ENCODE data around the gene SLC1A5.
A peak's percentile ranks its signal among the peaks of the same experiment; 100 is the strongest.

SLC1A5 gene

GRCh38 chr19:46745521-46746280 is 42.7 kb downstream of the SLC1A5 start, which contains the start of gene FKRP:
FKRP (plus strand) TSS chr19:46746057; CDS start chr19:46755451, 9,394 bp downstream.
- Histone ChIP-seq H3K9me3 (replicated peaks in 1 of 11) (no peaks in the 10 kb centered on the region), H4K20me1 (peaks cover 47 to 79% (median 50%) of the 10 kb centered on the region in 11 experiments), H3K9ac (peak within 1 kb of the TSS; percentile 97 to 100 (median 100)), H3K4me3 (peak within 1 kb of the TSS; percentile 88 to 100 (median 98)), H3K4me2 (peak within 1 kb of the TSS; percentile 92 to 99 (median 95)), H3K27ac (peak within 1 kb of the TSS; percentile 97 to 99 (median 99)), H3K36me3 (peaks cover 7 to 27% (median 16%) of the 10 kb centered on the region in 11 experiments; a peak in 19 of 22 replicates), H3K27me3 (no peaks in the 10 kb centered on the region), H3K4me1 (peaks cover 54 to 75% (median 70%) of the 10 kb centered on the region in 10 experiments)
- TF ChIP-seq Cebpa-rat (IDR thresholded peaks at IDR 0.05), result no peak

GRCh38 chr19:46745030-46745429 is 43.4 kb downstream of the SLC1A5 start:
- H3K4me1 ChIP-seq, result peaks cover 57 to 75% (median 67%) of the 10 kb centered on the region in 10 experiments
- no peaks in the 10 kb centered on the region for H3K9me3 ChIP-seq (replicated peaks in 1 of 11)
- TF ChIP-seq Cebpa-rat (IDR thresholded peaks at IDR 0.05), result no peak
- H3K4me2 ChIP-seq, result peak overlapping the region; percentile 91 to 99 (median 95)
- no peaks in the 10 kb centered on the region for H3K27me3 ChIP-seq
- peak overlapping the region; percentile 97 to 100 (median 100) for H3K9ac ChIP-seq
- peak overlapping the region; percentile 97 to 99 (median 99) for H3K27ac ChIP-seq
- H3K4me3 ChIP-seq, result peak overlapping the region; percentile 88 to 100 (median 98)
- H4K20me1 ChIP-seq, result peaks cover 53 to 79% (median 56%) of the 10 kb centered on the region in 11 experiments
- peaks cover 7 to 32% (median 23%) of the 10 kb centered on the region in 11 experiments; a peak in 21 of 22 replicates for H3K36me3 ChIP-seq

GRCh38 chr19:46744005-46744691 is 44.2 kb downstream of the SLC1A5 start:
- peak overlapping the region; percentile 88 to 100 (median 98); a peak in 17 of 20 replicates for H3K4me3 ChIP-seq
- H3K9ac ChIP-seq, result peak overlapping the region; percentile 97 to 100 (median 100); a peak in 18 of 22 replicates
- H4K20me1 ChIP-seq, result peaks cover 62 to 84% (median 65%) of the 10 kb centered on the region in 11 experiments
- peaks cover 57 to 81% (median 68%) of the 10 kb centered on the region in 10 experiments for H3K4me1 ChIP-seq
- no peaks in the 10 kb centered on the region for H3K27me3 ChIP-seq
- H3K9me3 ChIP-seq (replicated peaks in 1 of 11), result no peaks in the 10 kb centered on the region
- peak overlapping the region; percentile 91 to 99 (median 95) for H3K4me2 ChIP-seq
- peak overlapping the region in 3 of 11 experiments; percentile 11 to 99 (median 18); a peak in 2 of 22 replicates for H3K27ac ChIP-seq
- H3K36me3 ChIP-seq, result peaks cover 10 to 37% (median 31%) of the 10 kb centered on the region in 11 experiments
- TF ChIP-seq Cebpa-rat (IDR thresholded peaks at IDR 0.05), result no peak

GRCh38 chr19:46742926-46743480 is 45.4 kb downstream of the SLC1A5 start:
- peak overlapping the region in 8 of 11 experiments; percentile 1 to 100 (median 72); a peak in 9 of 22 replicates for H3K9ac ChIP-seq
- H3K4me1 ChIP-seq, result peaks cover 60 to 81% (median 68%) of the 10 kb centered on the region in 10 experiments
- no peak for TF ChIP-seq Cebpa-rat (IDR thresholded peaks at IDR 0.05)
- H3K27me3 ChIP-seq, result no peaks in the 10 kb centered on the region
- no peaks in the 10 kb centered on the region for H3K9me3 ChIP-seq (replicated peaks in 1 of 11)
- H3K27ac ChIP-seq, result peak overlapping the region in 5 of 11 experiments; percentile 8 to 64 (median 56); a peak in 3 of 22 replicates
- peak overlapping the region; percentile 91 to 99 (median 95) for H3K4me2 ChIP-seq
- peaks cover 74 to 92% (median 77%) of the 10 kb centered on the region in 11 experiments for H4K20me1 ChIP-seq
- peak overlapping the region in 1 of 10 experiments; percentile 7; a peak in 3 of 20 replicates for H3K4me3 ChIP-seq
- peaks cover 17 to 44% (median 36%) of the 10 kb centered on the region in 11 experiments for H3K36me3 ChIP-seq

- TF ChIP-seq Cebpa-rat (IDR thresholded peaks at IDR 0.05), result no peak
- peak overlapping the region in 3 of 10 experiments; percentile 11 to 36 (median 28); a peak in 2 of 20 replicates for H3K4me3 ChIP-seq
- H3K9me3 ChIP-seq (replicated peaks in 1 of 11), result no peaks in the 10 kb centered on the region
- H3K27me3 ChIP-seq, result no peaks in the 10 kb centered on the region
- H3K9ac ChIP-seq, result peak overlapping the region in 10 of 11 experiments; percentile 12 to 57 (median 42); a peak in 16 of 22 replicates
- peak overlapping the region in 9 of 11 experiments; percentile 7 to 71 (median 50); a peak in 16 of 22 replicates for H3K27ac ChIP-seq
- peaks cover 32 to 60% (median 52%) of the 10 kb centered on the region in 11 experiments for H3K36me3 ChIP-seq
- H4K20me1 ChIP-seq, result peaks cover 89 to 93% (median 92%) of the 10 kb centered on the region in 11 experiments
- peaks cover 49 to 80% (median 55%) of the 10 kb centered on the region in 10 experiments for H3K4me1 ChIP-seq
- H3K4me2 ChIP-seq, result peak overlapping the region; percentile 91 to 99 (median 95)
Observed at GRCh38 chr19:46741447-46741846, 46.9 kb downstream of the SLC1A5 start.

- Histone ChIP-seq H3K9ac (peak overlapping the region in 8 of 11 experiments; percentile 22 to 44 (median 39); a peak in 10 of 22 replicates), H3K4me1 (peaks cover 41 to 91% (median 48%) of the 10 kb centered on the region in 10 experiments), H3K9me3 (replicated peaks in 1 of 11) (no peaks in the 10 kb centered on the region), H3K27ac (peak overlapping the region in 5 of 11 experiments; percentile 1 to 31 (median 7); a peak in 7 of 22 replicates), H3K4me3 (no peak overlapping the region), H4K20me1 (peaks cover 79 to 100% (median 98%) of the 10 kb centered on the region in 11 experiments), H3K4me2 (no peak overlapping the region), H3K27me3 (no peaks in the 10 kb centered on the region), H3K36me3 (peaks cover 41 to 80% (median 72%) of the 10 kb centered on the region in 11 experiments)
- no peak for TF ChIP-seq Cebpa-rat (IDR thresholded peaks at IDR 0.05)
Observed at GRCh38 chr19:46739290-46739771, 49.1 kb downstream of the SLC1A5 start.

- peaks cover 78 to 100% (median 98%) of the 10 kb centered on the region in 11 experiments for H4K20me1 ChIP-seq
- peaks cover 43 to 94% (median 86%) of the 10 kb centered on the region in 11 experiments for H3K36me3 ChIP-seq
Observed at GRCh38 chr19:46737761-46738171, 50.6 kb downstream of the SLC1A5 start.

GRCh38 chr19:46737298-46737654 is 51.1 kb downstream of the SLC1A5 start:
- Histone ChIP-seq H3K9me3 (replicated peaks in 1 of 11) (no peaks in the 10 kb centered on the region), H3K36me3 (peaks cover 48 to 95% (median 91%) of the 10 kb centered on the region in 11 experiments), H3K4me1 (peaks cover 35 to 91% (median 48%) of the 10 kb centered on the region in 10 experiments), H3K4me2 (peak overlapping the region in 3 of 11 experiments; percentile 15 to 54 (median 37); a peak in 5 of 22 replicates), H3K27me3 (no peaks in the 10 kb centered on the region), H4K20me1 (peaks cover 78 to 100% (median 98%) of the 10 kb centered on the region in 11 experiments), H3K27ac (no peak overlapping the region), H3K9ac (peak overlapping the region in 1 of 11 experiments; percentile 10; a peak in 1 of 22 replicates), H3K4me3 (no peak overlapping the region)
- no peak for TF ChIP-seq Cebpa-rat (IDR thresholded peaks at IDR 0.05)

More at GRCh38 chr19:46737761-46738171, 50.6 kb downstream of the SLC1A5 start:
- no peak overlapping the region for H3K27ac ChIP-seq
- no peak overlapping the region; a peak in 1 of 22 replicates for H3K4me2 ChIP-seq
- no peak overlapping the region for H3K4me3 ChIP-seq
- no peaks in the 10 kb centered on the region for H3K9me3 ChIP-seq (replicated peaks in 1 of 11)
- no peak for TF ChIP-seq Cebpa-rat (IDR thresholded peaks at IDR 0.05)
- H3K4me1 ChIP-seq, result peaks cover 35 to 91% (median 48%) of the 10 kb centered on the region in 10 experiments
- H3K9ac ChIP-seq, result peak overlapping the region in 5 of 11 experiments; percentile 10 to 46 (median 31); a peak in 3 of 22 replicates
- no peaks in the 10 kb centered on the region for H3K27me3 ChIP-seq

All from BLaER1 treated with 17β-estradiol and CSF1 and Interleukin-3, amounts not matched to agents 10 nM and 100 nM (cell line).